ENCODE measurements around the gene CFB. TPM values are rescaled to one million over a fixed set of nuclear protein-coding genes. Genes with fewer than 3 reads are reported as not detected.
A peak's percentile ranks its signal among the peaks of the same experiment; 100 is the strongest.

Gene CFB
- total RNA-seq, 1 experiment from 2014 or later: 0.31 TPM

DNA sequence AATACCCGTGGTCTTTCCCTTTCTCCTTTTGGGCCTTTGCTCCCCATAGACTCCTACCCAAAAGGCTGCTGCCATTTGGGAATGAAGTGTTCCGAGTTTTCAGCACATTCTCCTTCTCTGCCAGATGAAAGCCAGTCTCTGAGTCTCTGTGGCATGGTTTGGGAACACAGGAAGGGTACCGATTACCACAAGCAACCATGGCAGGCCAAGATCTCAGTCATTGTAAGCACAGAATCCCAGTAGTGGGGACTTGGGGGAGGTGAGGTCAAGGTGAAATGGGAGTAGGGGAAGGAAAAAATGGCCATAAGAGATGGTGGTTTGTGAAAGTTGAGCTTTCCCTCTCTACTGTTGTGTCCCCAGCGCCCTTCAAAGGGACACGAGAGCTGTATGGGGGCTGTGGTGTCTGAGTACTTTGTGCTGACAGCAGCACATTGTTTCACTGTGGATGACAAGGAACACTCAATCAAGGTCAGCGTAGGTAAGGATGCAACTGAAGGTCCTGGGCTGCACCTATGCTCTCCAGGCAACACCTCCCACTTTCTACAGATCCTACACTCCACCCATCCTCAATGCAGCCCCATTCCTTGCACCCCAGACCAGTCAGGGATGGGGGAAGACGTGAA is 4.1 kb downstream of the CFB start:
- H2BK15ac ChIP-seq (ENCODE audit: low read depth, low read length): no peak overlapping the region
- no peak overlapping the region for H2BK20ac ChIP-seq (ENCODE audit: low read depth, low read length, poor library complexity, severe bottlenecking)
- Mint-ChIP-seq H3K9me3 (no peaks in the 10 kb centered on the region), H3K4me3 (no peak overlapping the region), H3K4me1 (peaks cover 5 to 8% of the 10 kb centered on the region in 2 experiments; a peak in 3 of 4 replicates), H3K27ac (peak overlapping the region in 1 of 3 experiments; percentile 24; a peak in 1 of 7 replicates), H3K36me3 (ENCODE audit: insufficient read depth in 1 of 3, low read depth in 3 of 3) (peaks cover 14 to 48% (median 33%) of the 10 kb centered on the region in 3 experiments; a peak in 6 of 7 replicates), H3K27me3 (ENCODE audit: low read depth) (peaks cover 34% of the 10 kb centered on the region)
- H2AK5ac ChIP-seq (ENCODE audit: insufficient read length, low read length): no peak overlapping the region
- H2AFZ ChIP-seq (ENCODE audit: low read length): no peak overlapping the region
- H4K91ac ChIP-seq (ENCODE audit: insufficient read length, low read depth, low read length): no peak overlapping the region
- H3K79me2 ChIP-seq (ENCODE audit: insufficient read depth, low read length): no peaks in the 10 kb centered on the region
- no peak overlapping the region for H2BK5ac ChIP-seq (ENCODE audit: insufficient read length, low read length)
- no peak overlapping the region for H3K23ac ChIP-seq (ENCODE audit: insufficient read length, low read depth, low read length)
- H4K20me1 ChIP-seq (ENCODE audit: control insufficient read depth, insufficient read depth, insufficient read length): peaks cover 2% of the 10 kb centered on the region
- no peak overlapping the region for H4K8ac ChIP-seq (replicated peaks; ENCODE audit: insufficient read length, low read depth, low read length)
- H3K79me1 ChIP-seq (ENCODE audit: insufficient read depth, low read depth, low read length, poor library complexity, severe bottlenecking): no peaks in the 10 kb centered on the region
- TF ChIP-seq, protein P1, sequence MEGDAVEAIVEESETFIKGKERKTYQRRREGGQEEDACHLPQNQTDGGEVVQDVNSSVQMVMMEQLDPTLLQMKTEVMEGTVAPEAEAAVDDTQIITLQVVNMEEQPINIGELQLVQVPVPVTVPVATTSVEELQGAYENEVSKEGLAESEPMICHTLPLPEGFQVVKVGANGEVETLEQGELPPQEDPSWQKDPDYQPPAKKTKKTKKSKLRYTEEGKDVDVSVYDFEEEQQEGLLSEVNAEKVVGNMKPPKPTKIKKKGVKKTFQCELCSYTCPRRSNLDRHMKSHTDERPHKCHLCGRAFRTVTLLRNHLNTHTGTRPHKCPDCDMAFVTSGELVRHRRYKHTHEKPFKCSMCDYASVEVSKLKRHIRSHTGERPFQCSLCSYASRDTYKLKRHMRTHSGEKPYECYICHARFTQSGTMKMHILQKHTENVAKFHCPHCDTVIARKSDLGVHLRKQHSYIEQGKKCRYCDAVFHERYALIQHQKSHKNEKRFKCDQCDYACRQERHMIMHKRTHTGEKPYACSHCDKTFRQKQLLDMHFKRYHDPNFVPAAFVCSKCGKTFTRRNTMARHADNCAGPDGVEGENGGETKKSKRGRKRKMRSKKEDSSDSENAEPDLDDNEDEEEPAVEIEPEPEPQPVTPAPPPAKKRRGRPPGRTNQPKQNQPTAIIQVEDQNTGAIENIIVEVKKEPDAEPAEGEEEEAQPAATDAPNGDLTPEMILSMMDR (conservative IDR thresholded peaks at IDR 0.05): no peak
- no peaks in the 10 kb centered on the region for H3K27me3 ChIP-seq (ENCODE audit: insufficient read depth, low read length)
- no peak overlapping the region for H3K9ac ChIP-seq (ENCODE audit: extremely low read depth, insufficient read length, low read length)
- no CpG with 5 or more reads among the region's 7 CpGs for WGBS (ENCODE audit: extremely low coverage, insufficient read length, low lambda C conversion rate)
- H2BK120ac ChIP-seq (ENCODE audit: low read depth, low read length, poor library complexity, severe bottlenecking): no peak overlapping the region
- H3T11ph ChIP-seq (ENCODE audit: low read length): no peak overlapping the region
- H4K5ac ChIP-seq (ENCODE audit: insufficient read length, low read depth, low read length): no peak overlapping the region
- DNase-seq: no peak
- no peaks in the 10 kb centered on the region for H3K9me3 ChIP-seq (ENCODE audit: control insufficient read depth, low read depth, low read length)
- H3K4me2 ChIP-seq (ENCODE audit: insufficient read depth, insufficient read length, low read length): no peak overlapping the region
- H3K4ac ChIP-seq (ENCODE audit: low read depth, low read length): no peak overlapping the region
- no peak overlapping the region for H3K27ac ChIP-seq (ENCODE audit: insufficient read length, low read depth, low read length)
- no peak overlapping the region for H2BK12ac ChIP-seq (ENCODE audit: insufficient read length, low read depth, low read length)
- no peak overlapping the region for H3K14ac ChIP-seq (ENCODE audit: insufficient read depth, low read length)
- H3K23me2 ChIP-seq (ENCODE audit: insufficient read length, low read depth, low read length, poor library complexity, severe bottlenecking): no peaks in the 10 kb centered on the region
- H3K56ac ChIP-seq (ENCODE audit: insufficient read length, low read depth, low read length): no peak overlapping the region
- H3K4me1 ChIP-seq (ENCODE audit: insufficient read depth, low read length): no peaks in the 10 kb centered on the region
- H3K18ac ChIP-seq (ENCODE audit: insufficient read length, low read depth, low read length): no peak overlapping the region
